Glutamatergic neuron (in vitro differentiated cells): ENCODE measurements around the gene ZBTB44. TPM values are rescaled to one million over a fixed set of nuclear protein-coding genes. Genes with fewer than 3 reads are reported as not detected.
"Not testable (repeated sequence)": the region's sequence is repeated elsewhere in the genome, so short reads cannot be mapped to it uniquely, and the experiment has no call there.

Source experiments
- DNase-seq: peaks from one replicate; pipeline ENCODE4 v3.0.0; 2022
- H3K27ac Mint-ChIP-seq: one replicate; pipeline ENCODE4 v1.8.0; 2020; ENCODE audit warnings: mild to moderate bottlenecking, mixed read lengths, inconsistent platforms; ENCODE audit not compliant: unreplicated experiment
- H3K27me3 Mint-ChIP-seq: one replicate; pipeline ENCODE4 v1.8.0; 2020; ENCODE audit warnings: mild to moderate bottlenecking, moderate library complexity, mixed read lengths, inconsistent platforms; ENCODE audit not compliant: unreplicated experiment
- H3K36me3 Mint-ChIP-seq: one replicate; pipeline ENCODE4 v1.8.0; 2020; ENCODE audit warnings: mild to moderate bottlenecking, mixed read lengths, inconsistent platforms; ENCODE audit not compliant: unreplicated experiment
- H3K4me1 Mint-ChIP-seq: one replicate; pipeline ENCODE4 v1.8.0; 2020; ENCODE audit warnings: mild to moderate bottlenecking, low read depth, mixed read lengths, inconsistent platforms; ENCODE audit not compliant: unreplicated experiment
- H3K4me3 Mint-ChIP-seq: one replicate; pipeline ENCODE4 v1.8.0; 2020; ENCODE audit warnings: mild to moderate bottlenecking, mixed read lengths, inconsistent platforms; ENCODE audit not compliant: unreplicated experiment
- H3K9me3 Mint-ChIP-seq: one replicate; pipeline ENCODE4 v1.8.0; 2020; ENCODE audit warnings: mild to moderate bottlenecking, moderate library complexity, mixed read lengths, inconsistent platforms; ENCODE audit not compliant: unreplicated experiment
- CTCF ChIP-seq: fragments of 200-600 bp; sonication (generic); IDR thresholded peaks from one replicate; pipeline ENCODE4 v1.5.0; 2021; ENCODE audit not compliant: partially characterized antibody, unreplicated experiment
- total RNA-seq: library from RNA; stranded (reverse); fragmentation: NEBNext Ultra II Directional; extraction: Animal tissue kit (Norgen Biotek cat#: 25700); gene quantifications from one replicate; pipeline ENCODE4 v1.2.1, GENCODE V29; 2021; ENCODE audit not compliant: unreplicated experiment

Gene ZBTB44
- total RNA-seq, 1 donor from 2014 or later = 23.3 TPM

- no peak for DNase-seq
- H3K27me3 Mint-ChIP-seq = no peaks in the 10 kb centered on the region
- no peaks in the 10 kb centered on the region for H3K4me1 Mint-ChIP-seq
- no peak overlapping the region for H3K27ac Mint-ChIP-seq
- H3K9me3 Mint-ChIP-seq = peaks cover 3% of the 10 kb centered on the region
- peaks cover 4% of the 10 kb centered on the region for H3K36me3 Mint-ChIP-seq
- no peak for TF ChIP-seq CTCF
- no peak overlapping the region for H3K4me3 Mint-ChIP-seq
Measured at GRCh38 chr11:130344841-130345240, 30.1 kb upstream of the ZBTB44 start.

- no peak for TF ChIP-seq CTCF
- no peaks in the 10 kb centered on the region for H3K27me3 Mint-ChIP-seq
- no peak for DNase-seq
- H3K4me1 Mint-ChIP-seq = no peaks in the 10 kb centered on the region
- H3K4me3 Mint-ChIP-seq = no peak overlapping the region
- H3K36me3 Mint-ChIP-seq = peaks cover 4% of the 10 kb centered on the region
- H3K9me3 Mint-ChIP-seq = peaks cover 3% of the 10 kb centered on the region
- H3K27ac Mint-ChIP-seq = no peak overlapping the region
Measured at GRCh38 chr11:130340671-130341319, 26.1 kb upstream of the ZBTB44 start.

GRCh38 chr11:130338667-130339066 is 23.9 kb upstream of the ZBTB44 start:
- no peaks in the 10 kb centered on the region for H3K4me1 Mint-ChIP-seq
- DNase-seq = no peak
- no peak overlapping the region for H3K27ac Mint-ChIP-seq
- H3K27me3 Mint-ChIP-seq = no peaks in the 10 kb centered on the region
- H3K4me3 Mint-ChIP-seq = no peak overlapping the region
- peaks cover 4% of the 10 kb centered on the region for H3K36me3 Mint-ChIP-seq
- TF ChIP-seq CTCF = no peak
- H3K9me3 Mint-ChIP-seq = peaks cover 3% of the 10 kb centered on the region

GRCh38 chr11:130337281-130338089 is 22.8 kb upstream of the ZBTB44 start:
- peaks cover 3% of the 10 kb centered on the region for H3K9me3 Mint-ChIP-seq
- DNase-seq = no peak
- no peaks in the 10 kb centered on the region for H3K4me1 Mint-ChIP-seq
- TF ChIP-seq CTCF = no peak
- H3K36me3 Mint-ChIP-seq = peaks cover 4% of the 10 kb centered on the region
- H3K27me3 Mint-ChIP-seq = no peaks in the 10 kb centered on the region
- no peak overlapping the region for H3K27ac Mint-ChIP-seq
- no peak overlapping the region for H3K4me3 Mint-ChIP-seq

GRCh38 chr11:130331397-130331796 is 16.7 kb upstream of the ZBTB44 start:
- DNase-seq = not testable (repeated sequence)

More at GRCh38 chr11:130331397-130331796, 16.7 kb upstream of the ZBTB44 start:
- H3K4me3 Mint-ChIP-seq, H3K36me3 Mint-ChIP-seq, H3K9me3 Mint-ChIP-seq, H3K4me1 Mint-ChIP-seq, H3K27me3 Mint-ChIP-seq, H3K27ac Mint-ChIP-seq: not testable (repeated sequence)
